ENCODE results near the gene FCRL1. TPM values are rescaled to one million over a fixed set of nuclear protein-coding genes. Genes with fewer than 3 reads are reported as not detected.

FCRL1 gene
- total and polyA plus RNA-seq, 2 of the 8 experiments (the other 6 are each of a cell fraction or from before 2014, with no cell fraction given) = not detected

- no peak overlapping the region for H3K56ac ChIP-seq (replicated peaks; ENCODE audit: insufficient read length, low read depth, low read length)
- H3K14ac ChIP-seq (ENCODE audit: insufficient read length) = no peak overlapping the region
- no peak overlapping the region for H4K91ac ChIP-seq (replicated peaks; ENCODE audit: insufficient read length, low read length)
- 92% methylated on average over 2 of the region's 2 CpGs; no CpG with 5 or more reads in 1 of the 2 experiments for WGBS, 2 experiments (ENCODE audit: extremely low coverage in 1 of 2, insufficient coverage in 1 of 2, insufficient read length in 1 of 2, insufficient replicate concordance in 2 of 2, low coverage in 1 of 2, low lambda C conversion rate in 2 of 2, missing lambda C conversion rate in 1 of 2)
- POLR2A ChIA-PET (ENCODE audit: partially characterized antibody) = no interaction called here
- H2BK20ac ChIP-seq (ENCODE audit: low read length) = no peak overlapping the region
- no peaks in the 10 kb centered on the region for H3K79me1 ChIP-seq (ENCODE audit: low read depth, low read length)
- no peak for FAIRE-seq
- no peaks in the 10 kb centered on the region for H3K23me2 ChIP-seq (ENCODE audit: low read depth, low read length)
- no peak overlapping the region for H3K27ac ChIP-seq (ENCODE audit: low read depth, low read length)
- no peak for DNase-seq (ENCODE audit: low read depth in 1 of 2, low spot score in 2 of 2)
- no peak overlapping the region for H3K23ac ChIP-seq (ENCODE audit: insufficient read length)
- no peak overlapping the region for H2BK5ac ChIP-seq (ENCODE audit: low read depth, low read length)
- H3K9me3 ChIP-seq (ENCODE audit: insufficient read depth in 2 of 2, low read depth in 1 of 2, low read length in 1 of 2) = no peaks in the 10 kb centered on the region
- no peak overlapping the region for H2BK15ac ChIP-seq (ENCODE audit: low read length)
- H2BK120ac ChIP-seq (replicated peaks; ENCODE audit: low read depth, low read length) = no peak overlapping the region
- no peak overlapping the region for H3K4me3 ChIP-seq (ENCODE audit: extremely low read depth in 1 of 4, insufficient read depth in 2 of 4, low read depth in 3 of 4, low read length in 4 of 4)
- CTCF ChIA-PET (ENCODE audit: partially characterized antibody) = no interaction called here
- TF ChIP-seq RBBP5 (IDR thresholded peaks at IDR 0.05; ENCODE audit: borderline replicate concordance, low read depth, low read length) (no peak), SP2 (IDR thresholded peaks at IDR 0.05; ENCODE audit: low read length) (no peak), EGR1 (IDR thresholded peaks at IDR 0.05; ENCODE audit: borderline replicate concordance, low read depth, low read length) (no peak), SIX5 (IDR thresholded peaks at IDR 0.05; ENCODE audit: low read depth, low read length) (no peak), TAF1 (IDR thresholded peaks at IDR 0.05; ENCODE audit: low read depth, low read length) (no peak), CREB1 (IDR thresholded peaks at IDR 0.05) (no peak), ATF2 (IDR thresholded peaks at IDR 0.05; ENCODE audit: low read length) (no peak), CBX5 (IDR thresholded peaks at IDR 0.05; ENCODE audit: low read depth, low read length) (no peak), CEBPB (IDR thresholded peaks at IDR 0.05; ENCODE audit: low read depth, low read length) (no peak), SP1 (IDR thresholded peaks at IDR 0.05; ENCODE audit: low read depth, low read length) (no peak), BACH1 (IDR thresholded peaks at IDR 0.05; ENCODE audit: low read length) (no peak), RNF2 (IDR thresholded peaks at IDR 0.05; ENCODE audit: borderline replicate concordance, low read depth, low read length, missing control alignments, poor library complexity, severe bottlenecking) (no peak), SRF (IDR thresholded peaks at IDR 0.05; ENCODE audit: low read depth, low read length) (no peak), HDAC6 (IDR thresholded peaks at IDR 0.05; ENCODE audit: low read depth, low read length) (no peak)
- no peaks in the 10 kb centered on the region for H3K4me1 ChIP-seq (replicated peaks in 1 of 4; ENCODE audit: control insufficient read depth in 3 of 4, insufficient read depth in 4 of 4, low read length in 3 of 4)
- no peak overlapping the region for H3K9ac ChIP-seq (replicated peaks in 1 of 4; ENCODE audit: extremely low read depth in 1 of 4, low read depth in 3 of 4, low read length in 3 of 4)
- H3K4me2 ChIP-seq (ENCODE audit: insufficient read depth in 1 of 2, low read depth in 2 of 2, low read length in 2 of 2) = no peak overlapping the region
- no peak overlapping the region for H3K4ac ChIP-seq (replicated peaks; ENCODE audit: insufficient read length, low read depth, low read length)
- no peak overlapping the region for H2AFZ ChIP-seq (ENCODE audit: low read length)
- no peaks in the 10 kb centered on the region for H3K36me3 ChIP-seq (ENCODE audit: control insufficient read depth in 2 of 4, insufficient read depth in 4 of 4, low read length in 3 of 4)
- H3K27me3 ChIP-seq (replicated peaks in 1 of 4; ENCODE audit: control insufficient read depth in 3 of 4, extremely low read depth in 1 of 4, insufficient read depth in 3 of 4, low read length in 3 of 4) = no peaks in the 10 kb centered on the region
- no peak overlapping the region for H3K18ac ChIP-seq (ENCODE audit: extremely low read depth, low read length)
- H4K20me1 ChIP-seq (replicated peaks in 1 of 2; ENCODE audit: control insufficient read depth in 1 of 2, insufficient read depth in 2 of 2, low read length in 2 of 2) = no peaks in the 10 kb centered on the region
- H2AK5ac ChIP-seq (ENCODE audit: low read depth, low read length) = no peak overlapping the region
- H2BK12ac ChIP-seq (ENCODE audit: low read depth, low read length) = no peak overlapping the region
- no peak overlapping the region for H4K8ac ChIP-seq (ENCODE audit: extremely low read depth, insufficient read depth, low read length)
- H3K79me2 ChIP-seq (ENCODE audit: control insufficient read depth in 1 of 2, insufficient read depth in 2 of 2, low read length in 2 of 2) = no peaks in the 10 kb centered on the region
- no peak overlapping the region for H4K5ac ChIP-seq (ENCODE audit: insufficient read length, low read depth, low read length)
Observed at GRCh38 chr1:157781048-157781447, 38.9 kb downstream of the FCRL1 start.

All from H1 (cell line).